ENCODE measurements around the gene AKAP6. TPM values are rescaled to one million over a fixed set of nuclear protein-coding genes. Genes with fewer than 3 reads are reported as not detected.

Gene AKAP6
- total RNA-seq, 1 experiment from 2014 or later: 1.1 TPM

DNA sequence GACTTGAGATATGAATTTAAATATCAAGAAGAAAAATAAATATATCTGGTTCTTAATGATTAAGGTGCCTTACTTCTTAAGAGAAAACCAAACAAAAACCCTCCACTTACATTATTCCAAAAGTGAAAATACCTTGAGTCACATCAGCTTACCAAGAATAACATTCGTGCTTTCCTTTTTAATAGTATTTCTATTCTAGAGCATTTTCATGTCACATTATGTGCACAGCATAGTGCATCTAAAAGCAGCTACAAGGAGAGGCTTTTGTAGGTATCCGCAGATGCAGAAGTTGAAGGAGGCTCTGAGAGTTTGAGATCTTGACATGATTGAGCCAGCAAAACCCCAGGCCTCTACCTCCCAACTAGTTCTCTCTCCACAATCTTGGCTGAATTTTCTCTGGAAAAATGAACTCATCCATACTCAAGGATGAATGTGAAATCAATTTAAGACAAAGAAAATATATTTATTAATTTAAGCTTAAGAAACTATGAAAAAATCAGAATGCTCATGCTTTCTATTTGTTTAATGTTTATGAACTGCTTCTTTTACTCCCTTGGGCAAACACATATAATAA is 275.0 kb downstream of the AKAP6 start:
- Histone ChIP-seq H3K56ac (ENCODE audit: insufficient read length, low read depth, low read length) (no peak overlapping the region), H2BK15ac (ENCODE audit: low read depth, low read length) (no peak overlapping the region), H2BK20ac (ENCODE audit: low read depth, low read length, poor library complexity, severe bottlenecking) (no peak overlapping the region), H3K23me2 (ENCODE audit: insufficient read length, low read depth, low read length, poor library complexity, severe bottlenecking) (no peaks in the 10 kb centered on the region), H2BK120ac (ENCODE audit: low read depth, low read length, poor library complexity, severe bottlenecking) (no peak overlapping the region), H3K14ac (ENCODE audit: insufficient read depth, low read length) (no peak overlapping the region), H3K79me2 (ENCODE audit: insufficient read depth, low read length) (no peaks in the 10 kb centered on the region), H3K27ac (ENCODE audit: insufficient read length, low read depth, low read length) (no peak overlapping the region), H3K9ac (ENCODE audit: extremely low read depth, insufficient read length, low read length) (no peak overlapping the region), H3K4ac (ENCODE audit: low read depth, low read length) (no peak overlapping the region), H2AFZ (ENCODE audit: low read length) (no peak overlapping the region), H4K8ac (replicated peaks; ENCODE audit: insufficient read length, low read depth, low read length) (no peak overlapping the region), H3K18ac (ENCODE audit: insufficient read length, low read depth, low read length) (no peak overlapping the region), H4K5ac (ENCODE audit: insufficient read length, low read depth, low read length) (no peak overlapping the region), H3K23ac (ENCODE audit: insufficient read length, low read depth, low read length) (no peak overlapping the region), H3T11ph (ENCODE audit: low read length) (no peak overlapping the region), H2AK5ac (ENCODE audit: insufficient read length, low read length) (no peak overlapping the region), H3K9me3 (ENCODE audit: control insufficient read depth, low read depth, low read length) (no peaks in the 10 kb centered on the region), H3K27me3 (ENCODE audit: insufficient read depth, low read length) (no peaks in the 10 kb centered on the region), H3K79me1 (ENCODE audit: insufficient read depth, low read depth, low read length, poor library complexity, severe bottlenecking) (no peaks in the 10 kb centered on the region), H3K4me2 (ENCODE audit: insufficient read depth, insufficient read length, low read length) (no peak overlapping the region), H4K20me1 (ENCODE audit: control insufficient read depth, insufficient read depth, insufficient read length) (no peaks in the 10 kb centered on the region), H4K91ac (ENCODE audit: insufficient read length, low read depth, low read length) (no peak overlapping the region), H2BK12ac (ENCODE audit: insufficient read length, low read depth, low read length) (no peak overlapping the region), H2BK5ac (ENCODE audit: insufficient read length, low read length) (no peak overlapping the region), H3K4me1 (ENCODE audit: insufficient read depth, low read length) (no peaks in the 10 kb centered on the region; the same call in 1 of the 2 replicates)
- Mint-ChIP-seq H3K4me3 (no peak overlapping the region), H3K27ac (no peak overlapping the region), H3K9me3 (no peaks in the 10 kb centered on the region), H3K4me1 (peaks cover 3 to 4% of the 10 kb centered on the region in 2 experiments; a peak in 1 of 4 replicates), H3K27me3 (ENCODE audit: low read depth) (no peaks in the 10 kb centered on the region), H3K36me3 (ENCODE audit: insufficient read depth in 1 of 3, low read depth in 3 of 3) (no peaks in the 10 kb centered on the region)
- DNase-seq: no peak
- TF ChIP-seq, protein P1, sequence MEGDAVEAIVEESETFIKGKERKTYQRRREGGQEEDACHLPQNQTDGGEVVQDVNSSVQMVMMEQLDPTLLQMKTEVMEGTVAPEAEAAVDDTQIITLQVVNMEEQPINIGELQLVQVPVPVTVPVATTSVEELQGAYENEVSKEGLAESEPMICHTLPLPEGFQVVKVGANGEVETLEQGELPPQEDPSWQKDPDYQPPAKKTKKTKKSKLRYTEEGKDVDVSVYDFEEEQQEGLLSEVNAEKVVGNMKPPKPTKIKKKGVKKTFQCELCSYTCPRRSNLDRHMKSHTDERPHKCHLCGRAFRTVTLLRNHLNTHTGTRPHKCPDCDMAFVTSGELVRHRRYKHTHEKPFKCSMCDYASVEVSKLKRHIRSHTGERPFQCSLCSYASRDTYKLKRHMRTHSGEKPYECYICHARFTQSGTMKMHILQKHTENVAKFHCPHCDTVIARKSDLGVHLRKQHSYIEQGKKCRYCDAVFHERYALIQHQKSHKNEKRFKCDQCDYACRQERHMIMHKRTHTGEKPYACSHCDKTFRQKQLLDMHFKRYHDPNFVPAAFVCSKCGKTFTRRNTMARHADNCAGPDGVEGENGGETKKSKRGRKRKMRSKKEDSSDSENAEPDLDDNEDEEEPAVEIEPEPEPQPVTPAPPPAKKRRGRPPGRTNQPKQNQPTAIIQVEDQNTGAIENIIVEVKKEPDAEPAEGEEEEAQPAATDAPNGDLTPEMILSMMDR (conservative IDR thresholded peaks at IDR 0.05): no peak
- whole genome bisulfite sequencing (ENCODE audit: extremely low coverage, insufficient read length, low lambda C conversion rate): no CpG with 5 or more reads among the region's 2 CpGs

Data from H9 (cell line).